Transverse colon (tissue), 4 donors: ENCODE measurements around the gene CD163. TPM values are rescaled to one million over a fixed set of nuclear protein-coding genes. Genes with fewer than 3 reads are reported as not detected.

Experiments
- DNase-seq: peaks from one replicate; pipeline ENCODE4 v3.0.0-alpha.2; 2019
- H3K27ac ChIP-seq, 4 donors: fragments of 200-600 bp; sonication (generic); 2 replicates each; pipeline ENCODE4 v1.5.1; 2016 to 2018; ENCODE audit warnings: inconsistent platforms in 4 of 4
- H3K27me3 ChIP-seq: fragments of 200-600 bp; sonication (generic); 2 replicates; pipeline ENCODE4 v1.5.1; 2017; ENCODE audit warnings: inconsistent platforms
- H3K36me3 ChIP-seq, 4 donors: fragments of 200-600 bp; sonication (generic); 2 replicates each; pipeline ENCODE4 v1.5.1; 2017 to 2019; ENCODE audit warnings: inconsistent platforms in 4 of 4
- H3K4me1 ChIP-seq, 4 donors: fragments of 200-600 bp; sonication (generic); 2 replicates each; pipeline ENCODE4 v1.5.1; 2017 to 2020; ENCODE audit warnings: inconsistent platforms in 4 of 4
- H3K4me3 ChIP-seq, 4 donors: fragments of 200-600 bp; sonication (generic); 1 replicate in 1 of 4; 2 replicates in 3 of 4; pipeline versions ENCODE4 v1.5.1 to v1.6.1; 2017 to 2019; ENCODE audit warnings: inconsistent platforms in 4 of 4
- H3K9me3 ChIP-seq, 2 donors: fragments of 200-600 bp; sonication (generic); 2 replicates each; pipeline ENCODE4 v1.5.1; 2017 to 2019; ENCODE audit warnings: inconsistent platforms in 2 of 2
- CTCF ChIP-seq, 5 experiments: fragments of 200-600 bp in 3 of 5; fragments of 450-650 bp in 2 of 5; sonication (generic) in 3 of 5; IDR thresholded peaks; 1 replicate in 2 of 5; 2 replicates in 3 of 5; pipeline ENCODE4 v1.5.1; 2016 to 2017; ENCODE audit warnings: antibody characterized with exemption in 5 of 5, inconsistent platforms in 3 of 5, mild to moderate bottlenecking in 2 of 5, moderate library complexity in 1 of 5
- EP300 ChIP-seq: sonication (generic); formaldehyde crosslinking; IDR thresholded peaks from one replicate; pipeline ENCODE4 v1.6.1; 2017; ENCODE audit warnings: antibody characterized with exemption, low read depth
- POLR2A ChIP-seq: fragments of 450-650 bp; IDR thresholded peaks from one replicate; pipeline ENCODE4 v1.6.1; 2016; ENCODE audit warnings: antibody characterized with exemption, mild to moderate bottlenecking, moderate library complexity
- POLR2AphosphoS5 ChIP-seq, 3 donors: sonication (generic); formaldehyde crosslinking; IDR thresholded peaks; one replicate each; pipeline ENCODE4 v1.6.1; 2016; ENCODE audit warnings: antibody characterized with exemption in 3 of 3
- WGBS, 2 donors: methylation state at CpG; one replicate each; pipeline ENCODE4 v1.1.5; 2018; ENCODE audit warnings: low coverage in 1 of 2; 5-methylcytosine and 5-hydroxymethylcytosine counted together
- in situ Hi-C, 4 donors: fragments of 200-750 bp; cut with MboI; loops; one replicate each; pipeline versions ENCODE4 v1.15.0 to v1.15.1; 2017; ENCODE audit warnings: low sequenced_read_pairs in 3 of 4, low pct_ligation_motif_present in 1 of 4, low pct_unique_long_range_greater_than_20kb in 1 of 4
- intact Hi-C: fragments of 100-400 bp; cut with DNase I; formaldehyde crosslinking; loops from one replicate; pipeline ENCODE4 v1.15.1; 2023; ENCODE audit warnings: low total_unique reads
- total RNA-seq, 4 donors: library from RNA; depleted of rRNA; stranded (reverse); fragments of >200 nt; gene quantifications; one replicate each; pipeline ENCODE4 v1.1.0, GENCODE V29; 2016

Gene CD163
- total RNA-seq, 4 donors from 2014 or later: 14.9 to 80.3 (median 43.8) TPM

GRCh38 chr12:7499636-7500035 is 3.9 kb downstream of the CD163 start:
- no peaks in the 10 kb centered on the region for H3K27me3 ChIP-seq
- H3K4me3 ChIP-seq: peak overlapping the region in 1 of 4 donors; percentile 23
- no peak for DNase-seq
- intact Hi-C loops (no loop called here), in situ Hi-C loops (no loop called here)
- WGBS, 2 donors: 75 to 76% methylated on average over 1 of the region's 1 CpG
- H3K27ac ChIP-seq: peak overlapping the region in 2 of 4 donors; percentile 12 to 17
- H3K36me3 ChIP-seq: no peaks in the 10 kb centered on the region
- H3K4me1 ChIP-seq: no peaks in the 10 kb centered on the region
- TF ChIP-seq EP300 (no peak), POLR2A (no peak), CTCF (IDR thresholded peaks at IDR 0.05) (no peak)
- H3K9me3 ChIP-seq: no peaks in the 10 kb centered on the region

- DNase-seq: no peak
Measured at GRCh38 chr12:7498809-7499208, 4.8 kb downstream of the CD163 start.

GRCh38 chr12:7497661-7498060 is 5.9 kb downstream of the CD163 start:
- H3K4me3 ChIP-seq: no peak overlapping the region

More at GRCh38 chr12:7498809-7499208, 4.8 kb downstream of the CD163 start:
- Histone ChIP-seq H3K4me3 (no peak overlapping the region), H3K4me1 (no peaks in the 10 kb centered on the region), H3K27ac (peak overlapping the region in 1 of 4 donors; percentile 12), H3K36me3 (no peaks in the 10 kb centered on the region), H3K9me3 (no peaks in the 10 kb centered on the region), H3K27me3 (no peaks in the 10 kb centered on the region)
- WGBS, 2 donors: 40 to 57% methylated on average over 3 to 4 of the region's 4 CpGs
- intact Hi-C loops: no loop called here
- TF ChIP-seq CTCF (IDR thresholded peaks at IDR 0.05): no peak
- peak; percentile 30 for TF ChIP-seq POLR2A
- TF ChIP-seq POLR2AphosphoS5 (IDR thresholded peaks at IDR 0.05): peak in 2 of 3 donors; percentile 29 to 49
- no peak for TF ChIP-seq EP300
- in situ Hi-C loops: no loop called here

GRCh38 chr12:7496451-7496850 is 7.1 kb downstream of the CD163 start:
- no peaks in the 10 kb centered on the region for H3K36me3 ChIP-seq
- no peak for DNase-seq
- TF ChIP-seq EP300 (no peak), POLR2A (no peak), CTCF (IDR thresholded peaks at IDR 0.05) (no peak), POLR2AphosphoS5 (IDR thresholded peaks at IDR 0.05) (no peak)
- intact Hi-C loops (no loop called here), in situ Hi-C loops (no loop called here)
- H3K4me3 ChIP-seq: no peak overlapping the region
- H3K27ac ChIP-seq: no peak overlapping the region
- H3K9me3 ChIP-seq: no peaks in the 10 kb centered on the region
- WGBS, 2 donors: 54 to 66% methylated on average over 4 of the region's 4 CpGs
- no peaks in the 10 kb centered on the region for H3K4me1 ChIP-seq
- no peaks in the 10 kb centered on the region for H3K27me3 ChIP-seq

More at GRCh38 chr12:7497661-7498060, 5.9 kb downstream of the CD163 start:
- Histone ChIP-seq H3K9me3 (no peaks in the 10 kb centered on the region), H3K4me1 (no peaks in the 10 kb centered on the region), H3K36me3 (no peaks in the 10 kb centered on the region), H3K27ac (peak overlapping the region in 1 of 4 donors; percentile 1), H3K27me3 (no peaks in the 10 kb centered on the region)
- TF ChIP-seq POLR2A (no peak), CTCF (IDR thresholded peaks at IDR 0.05) (no peak), EP300 (no peak), POLR2AphosphoS5 (IDR thresholded peaks at IDR 0.05) (no peak)
- in situ Hi-C loops (no loop called here), intact Hi-C loops (no loop called here)
- no peak for DNase-seq
- WGBS, 2 donors: 36 to 51% methylated on average over 3 of the region's 3 CpGs
